Mesothelial cell of epicardium (in vitro differentiated cells): ENCODE measurements around the gene NTRK3. TPM values are rescaled to one million over a fixed set of nuclear protein-coding genes. Genes with fewer than 3 reads are reported as not detected.
A peak's percentile ranks its signal among the peaks of the same experiment; 100 is the strongest.

Source experiments
- DNase-seq, 2 experiments: peaks; one replicate each; pipeline ENCODE4 v3.0.0; 2021; ENCODE audit warnings: low spot score in 2 of 2; ENCODE audit not compliant: unreplicated experiment in 2 of 2
- H3K27ac Mint-ChIP-seq: 2 replicates; pipeline ENCODE4 v1.8.0; 2021; ENCODE audit warnings: mixed read lengths
- H3K27me3 Mint-ChIP-seq: 2 replicates; pipeline ENCODE4 v1.8.0; 2021; ENCODE audit warnings: low read depth, mixed read lengths
- H3K36me3 Mint-ChIP-seq: 2 replicates; pipeline ENCODE4 v1.8.0; 2021; ENCODE audit warnings: mixed read lengths
- H3K4me1 Mint-ChIP-seq: 2 replicates; pipeline ENCODE4 v1.8.0; 2021; ENCODE audit warnings: mixed read lengths
- H3K4me3 Mint-ChIP-seq: 2 replicates; pipeline ENCODE4 v1.8.0; 2021; ENCODE audit warnings: mild to moderate bottlenecking, moderate library complexity, mixed read lengths
- H3K9me3 Mint-ChIP-seq: 2 replicates; pipeline ENCODE4 v1.8.0; 2021; ENCODE audit warnings: mixed read lengths
- CTCF ChIP-seq: fragments of 200-600 bp; sonication (generic); IDR thresholded peaks from one replicate; pipeline ENCODE4 v1.5.0; 2021; ENCODE audit warnings: antibody characterized with exemption; ENCODE audit not compliant: unreplicated experiment
- total RNA-seq: library from RNA; stranded (reverse); gene quantifications from 3 replicates; pipeline ENCODE4 v1.2.1, GENCODE V29; 2021

Gene NTRK3
- total RNA-seq, 1 donor from 2014 or later, result 2.1 TPM

DNA sequence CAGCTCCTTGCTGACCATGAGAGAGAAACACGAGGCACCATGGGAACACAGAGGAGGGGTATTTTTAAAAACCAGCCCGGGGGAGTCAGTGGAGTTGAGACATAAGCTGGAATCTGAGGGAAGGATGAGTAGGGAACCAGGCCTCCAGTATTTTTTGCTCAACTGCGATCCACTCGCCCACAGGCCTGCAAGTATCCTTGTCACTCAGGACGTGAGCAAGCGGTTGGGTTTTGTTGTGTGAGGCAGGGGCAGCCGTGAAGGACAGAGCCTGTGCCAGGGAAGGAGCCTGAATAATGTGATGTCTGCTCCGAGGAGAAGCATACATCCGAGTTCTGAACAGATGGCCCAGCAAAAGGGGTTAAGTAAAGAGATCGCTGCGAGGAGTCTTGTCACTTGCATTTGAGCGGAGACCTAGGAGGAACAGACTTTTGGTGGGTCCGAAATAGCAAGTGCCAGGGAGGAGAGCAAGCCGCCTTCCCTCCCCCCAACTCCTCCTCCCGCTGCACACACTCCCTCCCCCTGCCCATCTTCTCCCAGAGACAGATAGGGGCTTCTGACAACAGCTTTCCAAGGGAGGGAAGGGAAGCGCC is 20.4 kb upstream of the NTRK3 start:
- DNase-seq, result no peak
- Mint-ChIP-seq H3K9me3 (peaks cover 4% of the 10 kb centered on the region), H3K36me3 (no peaks in the 10 kb centered on the region), H3K27ac (no peak overlapping the region), H3K4me3 (no peak overlapping the region), H3K27me3 (peaks cover 90% of the 10 kb centered on the region), H3K4me1 (peaks cover 7% of the 10 kb centered on the region)
- TF ChIP-seq CTCF, result no peak

DNA sequence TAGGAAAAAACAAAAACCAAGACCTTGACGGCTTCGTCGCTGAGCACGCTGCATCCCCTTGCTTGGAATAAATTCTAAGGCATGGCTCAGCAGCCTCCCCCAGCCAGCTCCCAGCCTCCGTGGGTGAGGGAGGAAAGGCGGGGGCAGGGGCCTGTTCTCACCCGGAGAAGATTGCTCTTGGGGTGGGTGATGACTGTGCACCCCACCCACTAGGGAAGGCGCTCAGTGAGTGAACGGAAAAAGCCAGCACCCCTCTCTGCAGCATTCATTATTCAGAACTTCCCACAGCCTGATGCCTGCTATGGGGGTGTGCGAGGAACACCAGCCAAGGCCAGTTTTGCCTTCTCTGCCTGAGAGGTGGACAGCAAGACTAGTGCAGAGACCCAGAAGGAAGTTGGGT is 19.3 kb upstream of the NTRK3 start:
- peaks cover 91% of the 10 kb centered on the region for H3K27me3 Mint-ChIP-seq
- DNase-seq, result no peak
- H3K36me3 Mint-ChIP-seq, result no peaks in the 10 kb centered on the region
- no peak overlapping the region for H3K4me3 Mint-ChIP-seq
- no peak for TF ChIP-seq CTCF
- peaks cover 4% of the 10 kb centered on the region for H3K9me3 Mint-ChIP-seq
- peaks cover 7% of the 10 kb centered on the region for H3K4me1 Mint-ChIP-seq
- no peak overlapping the region for H3K27ac Mint-ChIP-seq

GRCh38 chr15:88274553-88275460 is 18.3 kb upstream of the NTRK3 start:
- Mint-ChIP-seq H3K27me3 (peaks cover 94% of the 10 kb centered on the region), H3K27ac (no peak overlapping the region), H3K4me1 (no peaks in the 10 kb centered on the region), H3K36me3 (no peaks in the 10 kb centered on the region), H3K9me3 (no peaks in the 10 kb centered on the region), H3K4me3 (no peak overlapping the region)
- peak in 1 of 2 experiments; percentile 83 for DNase-seq
- TF ChIP-seq CTCF, result peak; percentile 81

DNA sequence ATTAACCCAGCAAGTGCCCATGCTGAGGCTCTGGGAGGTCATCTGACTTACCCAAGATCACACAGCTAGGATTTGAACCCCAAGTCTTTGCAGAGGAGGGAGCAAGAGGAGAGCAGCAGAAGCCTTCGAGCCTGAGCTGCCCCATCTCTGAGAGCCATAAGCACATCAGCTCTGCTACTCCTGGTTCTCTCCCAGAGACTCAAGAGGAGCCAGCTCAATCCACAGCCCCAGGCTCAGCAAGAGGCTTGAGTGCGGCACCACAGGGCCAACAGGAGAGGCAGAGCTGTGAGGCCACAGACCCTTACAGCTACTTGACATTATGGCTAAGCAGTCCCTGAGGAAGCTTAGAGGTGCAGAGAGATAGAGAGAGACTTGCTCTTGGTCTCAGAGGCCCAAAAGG is 15.9 kb upstream of the NTRK3 start:
- H3K9me3 Mint-ChIP-seq, result no peaks in the 10 kb centered on the region
- H3K27me3 Mint-ChIP-seq, result peaks cover 93% of the 10 kb centered on the region
- DNase-seq, result no peak
- no peaks in the 10 kb centered on the region for H3K4me1 Mint-ChIP-seq
- H3K36me3 Mint-ChIP-seq, result no peaks in the 10 kb centered on the region
- H3K27ac Mint-ChIP-seq, result no peak overlapping the region
- TF ChIP-seq CTCF, result no peak
- H3K4me3 Mint-ChIP-seq, result no peak overlapping the region

DNA sequence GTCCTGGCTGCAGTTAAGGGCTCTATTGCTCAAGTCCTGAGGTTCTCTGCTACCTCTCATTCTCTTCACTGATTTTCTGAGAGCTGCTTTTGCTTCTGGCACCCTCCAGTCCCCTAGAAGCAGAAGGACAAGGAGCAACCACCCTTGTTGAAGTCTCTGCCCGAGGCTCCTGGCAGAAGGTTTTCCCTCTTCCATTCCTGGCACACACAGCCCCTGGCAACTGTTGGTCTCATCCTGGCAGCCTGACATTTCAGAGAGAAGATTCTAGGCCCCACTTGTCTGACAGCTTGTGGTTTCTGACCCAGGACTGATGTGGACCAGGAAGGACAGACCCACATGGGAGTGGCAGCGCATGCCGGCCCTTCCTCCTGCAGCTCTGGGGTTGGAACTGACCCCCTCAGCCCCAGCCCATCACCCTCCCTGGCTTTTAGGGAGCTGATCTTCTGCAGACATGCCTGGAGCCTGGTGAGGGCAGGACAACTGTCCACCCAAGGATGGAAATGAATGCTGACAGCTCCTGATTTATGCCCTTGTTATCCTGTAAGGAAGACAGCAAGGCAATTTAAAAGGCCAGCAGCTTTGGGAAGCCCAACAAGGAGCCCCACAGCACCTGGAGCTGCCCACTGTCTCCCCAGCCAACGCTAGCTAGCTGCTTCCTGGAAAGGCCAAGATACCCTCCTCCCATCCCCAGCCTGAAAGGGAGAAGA is 13.0 kb upstream of the NTRK3 start:
- no peaks in the 10 kb centered on the region for H3K36me3 Mint-ChIP-seq
- TF ChIP-seq CTCF, result no peak
- no peak overlapping the region for H3K27ac Mint-ChIP-seq
- DNase-seq, result no peak
- H3K4me3 Mint-ChIP-seq, result no peak overlapping the region
- no peaks in the 10 kb centered on the region for H3K4me1 Mint-ChIP-seq
- peaks cover 93% of the 10 kb centered on the region for H3K27me3 Mint-ChIP-seq
- no peaks in the 10 kb centered on the region for H3K9me3 Mint-ChIP-seq
